ENCODE data around the gene PRKAB1. TPM values are rescaled to one million over a fixed set of nuclear protein-coding genes. Genes with fewer than 3 reads are reported as not detected.

The PRKAB1 gene
- total RNA-seq, 1 experiment from 2014 or later = 42.2 TPM

DNA sequence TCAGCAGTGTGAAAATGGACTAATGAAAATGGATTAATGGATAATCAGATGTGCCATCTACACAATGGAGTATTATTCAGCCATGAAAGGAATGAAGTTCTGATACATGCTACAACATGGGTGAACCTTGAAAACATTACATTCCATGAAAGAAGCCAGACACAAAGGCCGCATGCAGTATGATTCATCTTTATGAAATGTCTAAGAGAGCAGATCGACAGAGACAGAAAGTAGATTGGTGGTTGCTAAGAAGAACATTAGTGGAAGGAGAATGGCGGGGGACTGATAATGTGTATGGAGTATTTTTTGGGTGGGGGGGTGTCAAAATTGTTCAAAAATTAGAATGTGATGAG is 47.3 kb downstream of the PRKAB1 start:
- no peaks in the 10 kb centered on the region for H3K9me3 ChIP-seq (ENCODE audit: control insufficient read depth, low read depth, low read length)
- H2AFZ ChIP-seq (ENCODE audit: low read length) = no peak overlapping the region
- WGBS (ENCODE audit: extremely low coverage, insufficient read length, low lambda C conversion rate) = no CpG with 5 or more reads among the region's 3 CpGs
- H3K27ac Mint-ChIP-seq = no peak overlapping the region
- H3K79me2 ChIP-seq (ENCODE audit: insufficient read depth, low read length) = no peaks in the 10 kb centered on the region
- H2AK5ac ChIP-seq (ENCODE audit: insufficient read length, low read length) = no peak overlapping the region
- H4K5ac ChIP-seq (ENCODE audit: insufficient read length, low read depth, low read length) = no peak overlapping the region
- H2BK20ac ChIP-seq (ENCODE audit: low read depth, low read length, poor library complexity, severe bottlenecking) = no peak overlapping the region
- no peak overlapping the region for H3K23ac ChIP-seq (ENCODE audit: insufficient read length, low read depth, low read length)
- H3K4me2 ChIP-seq (ENCODE audit: insufficient read depth, insufficient read length, low read length) = no peak overlapping the region
- no peak overlapping the region for H2BK120ac ChIP-seq (ENCODE audit: low read depth, low read length, poor library complexity, severe bottlenecking)
- H4K91ac ChIP-seq (ENCODE audit: insufficient read length, low read depth, low read length) = no peak overlapping the region
- no peak overlapping the region for H2BK12ac ChIP-seq (ENCODE audit: insufficient read length, low read depth, low read length)
- no peak overlapping the region for H3T11ph ChIP-seq (ENCODE audit: low read length)
- no peak overlapping the region for H3K56ac ChIP-seq (ENCODE audit: insufficient read length, low read depth, low read length)
- no peak overlapping the region for H3K18ac ChIP-seq (ENCODE audit: insufficient read length, low read depth, low read length)
- H3K4me3 Mint-ChIP-seq = no peak overlapping the region
- TF ChIP-seq, protein P1, sequence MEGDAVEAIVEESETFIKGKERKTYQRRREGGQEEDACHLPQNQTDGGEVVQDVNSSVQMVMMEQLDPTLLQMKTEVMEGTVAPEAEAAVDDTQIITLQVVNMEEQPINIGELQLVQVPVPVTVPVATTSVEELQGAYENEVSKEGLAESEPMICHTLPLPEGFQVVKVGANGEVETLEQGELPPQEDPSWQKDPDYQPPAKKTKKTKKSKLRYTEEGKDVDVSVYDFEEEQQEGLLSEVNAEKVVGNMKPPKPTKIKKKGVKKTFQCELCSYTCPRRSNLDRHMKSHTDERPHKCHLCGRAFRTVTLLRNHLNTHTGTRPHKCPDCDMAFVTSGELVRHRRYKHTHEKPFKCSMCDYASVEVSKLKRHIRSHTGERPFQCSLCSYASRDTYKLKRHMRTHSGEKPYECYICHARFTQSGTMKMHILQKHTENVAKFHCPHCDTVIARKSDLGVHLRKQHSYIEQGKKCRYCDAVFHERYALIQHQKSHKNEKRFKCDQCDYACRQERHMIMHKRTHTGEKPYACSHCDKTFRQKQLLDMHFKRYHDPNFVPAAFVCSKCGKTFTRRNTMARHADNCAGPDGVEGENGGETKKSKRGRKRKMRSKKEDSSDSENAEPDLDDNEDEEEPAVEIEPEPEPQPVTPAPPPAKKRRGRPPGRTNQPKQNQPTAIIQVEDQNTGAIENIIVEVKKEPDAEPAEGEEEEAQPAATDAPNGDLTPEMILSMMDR (conservative IDR thresholded peaks at IDR 0.05) = no peak
- no peaks in the 10 kb centered on the region for H3K27me3 ChIP-seq (ENCODE audit: insufficient read depth, low read length)
- no peaks in the 10 kb centered on the region for H3K79me1 ChIP-seq (ENCODE audit: insufficient read depth, low read depth, low read length, poor library complexity, severe bottlenecking)
- peaks cover 0 to 5% of the 10 kb centered on the region in 2 experiments; a peak in 1 of 4 replicates for H3K4me1 Mint-ChIP-seq
- H3K27ac ChIP-seq (ENCODE audit: insufficient read length, low read depth, low read length) = no peak overlapping the region
- no peak overlapping the region for H4K8ac ChIP-seq (replicated peaks; ENCODE audit: insufficient read length, low read depth, low read length)
- H3K14ac ChIP-seq (ENCODE audit: insufficient read depth, low read length) = no peak overlapping the region
- H3K4me1 ChIP-seq (ENCODE audit: insufficient read depth, low read length) = no peaks in the 10 kb centered on the region
- H3K36me3 Mint-ChIP-seq (ENCODE audit: insufficient read depth in 1 of 3, low read depth in 3 of 3) = peaks cover 38 to 89% (median 69%) of the 10 kb centered on the region in 3 experiments; a peak in 6 of 7 replicates
- H2BK15ac ChIP-seq (ENCODE audit: low read depth, low read length) = no peak overlapping the region
- no peak overlapping the region for H2BK5ac ChIP-seq (ENCODE audit: insufficient read length, low read length)
- H3K4ac ChIP-seq (ENCODE audit: low read depth, low read length) = no peak overlapping the region
- no peaks in the 10 kb centered on the region for H4K20me1 ChIP-seq (ENCODE audit: control insufficient read depth, insufficient read depth, insufficient read length)
- H3K9me3 Mint-ChIP-seq = no peaks in the 10 kb centered on the region
- no peaks in the 10 kb centered on the region for H3K27me3 Mint-ChIP-seq (ENCODE audit: low read depth)
- DNase-seq = no peak
- no peaks in the 10 kb centered on the region for H3K23me2 ChIP-seq (ENCODE audit: insufficient read length, low read depth, low read length, poor library complexity, severe bottlenecking)
- no peak overlapping the region for H3K9ac ChIP-seq (ENCODE audit: extremely low read depth, insufficient read length, low read length)

Data from H9 (cell line).